MG63 (cell line): ENCODE measurements around the gene IGLON5. TPM values are rescaled to one million over a fixed set of nuclear protein-coding genes. Genes with fewer than 3 reads are reported as not detected.
A peak's percentile ranks its signal among the peaks of the same experiment; 100 is the strongest.

ENCODE experiments used
- DNase-seq: peaks from one replicate; pipeline ENCODE4 v3.0.0-alpha.2; 2020
- H3K27me3 ChIP-seq: fragments of 250-450 bp; sonication (Bioruptor Pico); 2 replicates; pipeline ENCODE4 v1.5.1; 2020; ENCODE audit warnings: mild to moderate bottlenecking, moderate library complexity
- H3K36me3 ChIP-seq: fragments of 250-450 bp; sonication (Bioruptor Pico); 2 replicates; pipeline ENCODE4 v1.5.1; 2020; ENCODE audit warnings: mild to moderate bottlenecking, moderate library complexity
- H3K4me3 ChIP-seq: fragments of 250-450 bp; sonication (Bioruptor Pico); 2 replicates; pipeline ENCODE4 v1.5.1; 2020; ENCODE audit warnings: mild to moderate bottlenecking, moderate library complexity
- H3K9me3 ChIP-seq: fragments of 250-450 bp; sonication (Bioruptor Pico); 2 replicates; pipeline ENCODE4 v1.5.1; 2020; ENCODE audit warnings: mild to moderate bottlenecking, moderate library complexity
- total RNA-seq: library from RNA; depleted of rRNA; stranded (reverse); fragments of >200 nt; shearing (Covaris generic); gene quantifications from 2 replicates; pipeline ENCODE4 v1.2.3, GENCODE V29; 2014; ENCODE audit warnings: low replicate concordance

IGLON5 gene
- total RNA-seq, 1 experiment from 2014 or later = not detected

DNA sequence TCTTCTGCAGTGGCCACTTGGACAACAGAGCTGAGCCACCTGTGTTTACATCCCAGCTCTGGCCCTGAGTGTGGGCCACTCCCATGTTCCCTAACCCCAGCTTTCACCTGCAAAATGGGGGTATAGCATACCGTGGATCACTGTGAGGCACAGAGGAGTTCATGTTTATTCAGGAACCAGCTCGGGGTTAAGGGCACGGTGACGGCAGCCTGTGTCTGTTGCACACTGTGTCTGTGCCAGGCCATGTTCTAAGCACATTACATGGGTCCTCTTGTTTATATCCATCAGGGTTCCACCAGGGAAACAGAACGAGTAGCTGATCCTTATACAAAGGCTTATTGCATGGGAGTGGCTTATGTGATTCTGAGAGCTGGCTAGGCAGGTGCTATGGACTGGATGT is 14.0 kb upstream of the IGLON5 start:
- Histone ChIP-seq H3K4me3 (no peak overlapping the region), H3K36me3 (no peaks in the 10 kb centered on the region), H3K27me3 (no peaks in the 10 kb centered on the region; the same call in 1 of the 2 replicates), H3K9me3 (no peaks in the 10 kb centered on the region)
- no peak for DNase-seq

DNA sequence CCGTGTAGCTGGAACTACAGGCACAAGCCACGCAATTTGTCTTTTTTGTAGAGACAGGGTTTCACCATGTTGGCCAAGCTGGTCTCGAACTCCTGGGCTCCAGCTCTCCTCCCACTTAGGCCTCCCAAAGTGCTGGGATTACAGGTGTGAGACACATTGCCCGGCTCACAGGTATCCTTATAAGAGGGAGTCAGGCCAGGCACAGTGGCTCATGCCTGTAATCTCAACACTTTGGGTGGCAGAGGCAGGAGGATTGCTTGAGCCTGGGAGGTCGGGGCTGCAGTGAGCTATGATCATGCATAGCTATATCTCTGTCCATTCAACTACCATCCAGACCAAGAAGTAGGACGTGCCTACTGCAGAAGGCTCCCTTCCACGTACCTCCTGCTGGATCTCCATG is 10.2 kb upstream of the IGLON5 start:
- H3K9me3 ChIP-seq = peaks cover 8% of the 10 kb centered on the region
- H3K36me3 ChIP-seq = no peaks in the 10 kb centered on the region
- H3K27me3 ChIP-seq = no peaks in the 10 kb centered on the region; the same call in 1 of the 2 replicates
- DNase-seq = no peak
- no peak overlapping the region for H3K4me3 ChIP-seq

GRCh38 chr19:51305479-51305878 is 6.0 kb upstream of the IGLON5 start:
- Histone ChIP-seq H3K4me3 (no peak overlapping the region), H3K9me3 (peaks cover 12% of the 10 kb centered on the region), H3K27me3 (no peaks in the 10 kb centered on the region; the same call in 1 of the 2 replicates), H3K36me3 (no peaks in the 10 kb centered on the region)
- no peak for DNase-seq

DNA sequence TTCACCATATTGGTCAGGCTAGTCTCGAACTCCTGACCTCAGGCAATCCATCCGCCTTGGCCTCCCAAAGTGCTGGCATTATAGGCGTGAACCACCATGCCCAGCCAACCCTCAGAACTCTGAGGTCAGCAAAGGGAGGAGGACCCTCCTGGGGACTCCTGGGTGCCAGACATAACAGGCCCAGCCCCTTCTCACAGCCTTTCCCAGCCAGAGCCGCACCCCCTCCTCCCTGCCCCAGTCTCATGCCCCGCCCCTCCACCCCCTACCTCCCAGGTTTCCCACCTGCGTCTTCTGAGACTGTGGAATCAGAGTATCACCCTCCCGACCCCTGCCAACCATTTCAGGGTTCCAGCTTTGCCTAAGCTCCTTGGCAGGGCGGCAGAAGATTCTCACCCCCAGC is 5.2 kb downstream of the IGLON5 start:
- no peak overlapping the region for H3K4me3 ChIP-seq
- no peak for DNase-seq
- H3K36me3 ChIP-seq = no peaks in the 10 kb centered on the region
- H3K27me3 ChIP-seq = peaks cover 19% of the 10 kb centered on the region
- H3K9me3 ChIP-seq = no peaks in the 10 kb centered on the region; the same call in 1 of the 2 replicates

DNA sequence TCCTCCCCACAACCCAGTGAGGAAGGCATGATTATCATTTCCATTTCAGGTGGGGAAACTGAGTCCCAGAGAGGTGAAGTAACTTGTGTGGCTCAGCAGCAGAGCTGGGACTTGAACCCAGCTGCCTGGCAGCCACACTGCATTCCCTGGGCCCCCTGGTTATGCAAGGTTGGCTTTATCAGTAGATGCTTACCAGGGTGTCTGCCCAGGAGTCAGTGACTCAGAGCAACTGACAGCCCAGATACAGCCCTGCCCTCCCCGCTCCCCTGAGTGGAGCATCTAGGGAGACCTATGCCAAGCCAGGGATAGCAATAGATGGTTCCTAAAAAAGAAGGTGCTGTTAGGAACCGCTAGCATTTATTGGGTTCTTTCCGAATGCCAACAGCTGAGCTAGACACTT is 5.9 kb downstream of the IGLON5 start:
- Histone ChIP-seq H3K36me3 (no peaks in the 10 kb centered on the region), H3K9me3 (no peaks in the 10 kb centered on the region; the same call in 1 of the 2 replicates), H3K4me3 (no peak overlapping the region), H3K27me3 (peaks cover 15% of the 10 kb centered on the region)
- DNase-seq = peak; percentile 38

- no peak for DNase-seq
Measured at GRCh38 chr19:51317968-51318367, 6.5 kb downstream of the IGLON5 start.

GRCh38 chr19:51318687-51319648 is 7.5 kb downstream of the IGLON5 start:
- Histone ChIP-seq H3K36me3 (no peaks in the 10 kb centered on the region), H3K27me3 (peaks cover 25% of the 10 kb centered on the region), H3K9me3 (no peaks in the 10 kb centered on the region; the same call in 1 of the 2 replicates), H3K4me3 (no peak overlapping the region)
- DNase-seq = no peak

More at GRCh38 chr19:51317968-51318367, 6.5 kb downstream of the IGLON5 start:
- Histone ChIP-seq H3K27me3 (peaks cover 16% of the 10 kb centered on the region), H3K9me3 (no peaks in the 10 kb centered on the region; the same call in 1 of the 2 replicates), H3K36me3 (no peaks in the 10 kb centered on the region), H3K4me3 (no peak overlapping the region)

GRCh38 chr19:51319649-51320279 is 8.3 kb downstream of the IGLON5 start:
- no peak overlapping the region for H3K4me3 ChIP-seq
- no peaks in the 10 kb centered on the region for H3K36me3 ChIP-seq
- no peak for DNase-seq
- H3K27me3 ChIP-seq = peaks cover 26% of the 10 kb centered on the region
- H3K9me3 ChIP-seq = no peaks in the 10 kb centered on the region; the same call in 1 of the 2 replicates

GRCh38 chr19:51320280-51320657 is 8.8 kb downstream of the IGLON5 start:
- H3K27me3 ChIP-seq = peaks cover 29% of the 10 kb centered on the region
- H3K9me3 ChIP-seq = no peaks in the 10 kb centered on the region
- no peak for DNase-seq
- H3K36me3 ChIP-seq = no peaks in the 10 kb centered on the region
- H3K4me3 ChIP-seq = no peak overlapping the region

DNA sequence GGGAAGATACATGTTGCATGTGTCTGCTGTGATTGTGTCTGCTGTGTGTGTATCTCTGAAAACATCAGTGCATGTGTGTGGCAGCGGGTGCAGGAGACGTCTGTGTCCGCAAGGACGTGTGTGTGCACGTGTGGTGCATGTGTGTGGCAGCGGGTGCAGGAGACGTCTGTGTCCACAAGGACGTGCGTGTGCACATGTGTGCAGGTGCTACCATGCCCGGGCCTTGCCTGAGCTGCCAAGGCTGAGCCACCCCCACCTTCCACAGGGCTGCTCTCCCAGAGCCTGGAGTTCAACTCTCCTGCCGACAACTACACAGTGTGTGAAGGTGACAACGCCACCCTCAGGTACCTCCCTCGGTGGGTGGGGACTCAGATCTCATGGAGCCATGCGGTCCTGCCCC is 10.4 kb downstream of the IGLON5 start:
- H3K36me3 ChIP-seq = no peaks in the 10 kb centered on the region
- no peak overlapping the region for H3K4me3 ChIP-seq
- H3K27me3 ChIP-seq = peaks cover 33% of the 10 kb centered on the region
- H3K9me3 ChIP-seq = no peaks in the 10 kb centered on the region
- DNase-seq = no peak

GRCh38 chr19:51323481-51324166 is 12.2 kb downstream of the IGLON5 start:
- Histone ChIP-seq H3K36me3 (no peaks in the 10 kb centered on the region), H3K27me3 (peaks cover 40% of the 10 kb centered on the region), H3K4me3 (no peak overlapping the region), H3K9me3 (no peaks in the 10 kb centered on the region)
- no peak for DNase-seq

DNA sequence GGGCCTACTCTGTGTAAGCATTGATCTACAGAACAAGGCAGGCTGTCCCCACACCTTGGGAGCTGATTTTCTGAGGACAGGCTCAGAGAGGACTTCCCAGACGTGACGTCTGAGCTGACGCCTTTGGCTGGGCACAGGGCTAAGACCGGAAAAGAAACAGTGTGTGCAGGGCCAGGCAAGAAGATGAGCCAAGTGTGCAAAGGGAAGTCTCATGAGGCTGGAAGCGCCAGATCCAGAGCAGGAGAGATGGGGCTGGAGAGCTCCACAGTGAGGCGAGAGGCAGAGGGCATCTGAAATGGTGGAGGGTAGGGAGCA is 12.7 kb downstream of the IGLON5 start:
- Histone ChIP-seq H3K9me3 (no peaks in the 10 kb centered on the region), H3K4me3 (no peak overlapping the region), H3K36me3 (no peaks in the 10 kb centered on the region), H3K27me3 (peaks cover 40% of the 10 kb centered on the region)
- DNase-seq = no peak

- Histone ChIP-seq H3K27me3 (peaks cover 40% of the 10 kb centered on the region), H3K9me3 (no peaks in the 10 kb centered on the region), H3K4me3 (no peak overlapping the region), H3K36me3 (no peaks in the 10 kb centered on the region)
- no peak for DNase-seq
Measured at GRCh38 chr19:51325161-51325976, 13.9 kb downstream of the IGLON5 start.

DNA sequence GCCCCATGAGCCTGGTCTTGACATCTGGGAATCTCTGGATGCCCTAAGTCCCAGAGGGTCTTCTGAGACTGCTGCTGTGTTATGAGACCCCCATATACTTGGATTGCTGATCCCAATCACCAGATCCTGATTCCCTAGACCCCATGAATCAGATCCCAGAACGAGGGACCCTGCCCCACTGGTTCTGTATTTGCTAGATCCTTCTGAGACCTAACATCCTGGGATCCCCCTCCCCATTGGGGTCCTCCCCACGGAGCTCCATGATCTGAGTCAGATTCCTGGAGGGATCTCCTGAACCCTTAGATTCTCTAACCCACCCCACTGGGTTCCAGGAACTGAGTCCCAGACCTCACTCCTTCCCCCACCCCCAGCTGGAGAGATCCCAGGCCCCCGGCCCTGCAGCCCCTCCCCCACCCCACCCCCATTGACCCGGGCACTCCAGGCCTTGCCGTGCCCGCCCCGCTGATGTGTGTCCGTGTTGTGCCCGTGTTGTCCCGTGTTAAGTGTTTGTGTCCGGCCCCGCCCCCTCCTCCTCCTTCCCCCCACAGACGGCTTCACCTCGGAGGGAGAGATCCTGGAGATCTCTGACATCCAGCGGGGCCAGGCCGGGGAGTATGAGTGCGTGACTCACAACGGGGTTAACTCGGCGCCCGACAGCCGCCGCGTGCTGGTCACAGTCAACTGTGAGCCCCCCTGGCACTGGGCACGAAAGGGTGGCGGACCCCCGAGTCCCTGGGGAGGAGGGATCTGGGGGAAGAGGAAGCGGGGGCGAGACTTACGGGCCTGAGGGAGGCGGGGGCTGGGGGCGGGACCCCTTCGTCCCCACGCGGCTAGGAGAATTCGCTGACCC is 15.0 kb downstream of the IGLON5 start:
- DNase-seq = no peak
- Histone ChIP-seq H3K4me3 (no peak overlapping the region), H3K27me3 (peaks cover 38% of the 10 kb centered on the region), H3K9me3 (no peaks in the 10 kb centered on the region), H3K36me3 (no peaks in the 10 kb centered on the region)

- Histone ChIP-seq H3K9me3 (no peaks in the 10 kb centered on the region), H3K36me3 (no peaks in the 10 kb centered on the region), H3K27me3 (peaks cover 38% of the 10 kb centered on the region), H3K4me3 (no peak overlapping the region)
- DNase-seq = peak; percentile 34
Measured at GRCh38 chr19:51327066-51328001, 15.9 kb downstream of the IGLON5 start.
